Activated T-cell treated with anti-CD3 and anti-CD28 coated beads for 4 hours (primary cell): ENCODE measurements around the gene GPRASP1.
"Not testable (repeated sequence)": the region's sequence is repeated elsewhere in the genome, so short reads cannot be mapped to it uniquely, and the experiment has no call there.

Source experiments
- DNase-seq: peaks from one replicate; pipeline ENCODE4 v3.0.0-alpha.2; 2020

GPRASP1 gene, protein sequence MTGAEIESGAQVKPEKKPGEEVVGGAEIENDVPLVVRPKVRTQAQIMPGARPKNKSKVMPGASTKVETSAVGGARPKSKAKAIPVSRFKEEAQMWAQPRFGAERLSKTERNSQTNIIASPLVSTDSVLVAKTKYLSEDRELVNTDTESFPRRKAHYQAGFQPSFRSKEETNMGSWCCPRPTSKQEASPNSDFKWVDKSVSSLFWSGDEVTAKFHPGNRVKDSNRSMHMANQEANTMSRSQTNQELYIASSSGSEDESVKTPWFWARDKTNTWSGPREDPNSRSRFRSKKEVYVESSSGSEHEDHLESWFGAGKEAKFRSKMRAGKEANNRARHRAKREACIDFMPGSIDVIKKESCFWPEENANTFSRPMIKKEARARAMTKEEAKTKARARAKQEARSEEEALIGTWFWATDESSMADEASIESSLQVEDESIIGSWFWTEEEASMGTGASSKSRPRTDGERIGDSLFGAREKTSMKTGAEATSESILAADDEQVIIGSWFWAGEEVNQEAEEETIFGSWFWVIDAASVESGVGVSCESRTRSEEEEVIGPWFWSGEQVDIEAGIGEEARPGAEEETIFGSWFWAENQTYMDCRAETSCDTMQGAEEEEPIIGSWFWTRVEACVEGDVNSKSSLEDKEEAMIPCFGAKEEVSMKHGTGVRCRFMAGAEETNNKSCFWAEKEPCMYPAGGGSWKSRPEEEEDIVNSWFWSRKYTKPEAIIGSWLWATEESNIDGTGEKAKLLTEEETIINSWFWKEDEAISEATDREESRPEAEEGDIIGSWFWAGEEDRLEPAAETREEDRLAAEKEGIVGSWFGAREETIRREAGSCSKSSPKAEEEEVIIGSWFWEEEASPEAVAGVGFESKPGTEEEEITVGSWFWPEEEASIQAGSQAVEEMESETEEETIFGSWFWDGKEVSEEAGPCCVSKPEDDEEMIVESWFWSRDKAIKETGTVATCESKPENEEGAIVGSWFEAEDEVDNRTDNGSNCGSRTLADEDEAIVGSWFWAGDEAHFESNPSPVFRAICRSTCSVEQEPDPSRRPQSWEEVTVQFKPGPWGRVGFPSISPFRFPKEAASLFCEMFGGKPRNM (N-terminal part only)

GRCh38 chrX:102651242-102652011, at the start of gene GPRASP1:
GPRASP1 (plus strand) TSS chrX:102651483; CDS start chrX:102653914, 2,431 bp downstream.
- peak; percentile 40 for DNase-seq

DNA sequence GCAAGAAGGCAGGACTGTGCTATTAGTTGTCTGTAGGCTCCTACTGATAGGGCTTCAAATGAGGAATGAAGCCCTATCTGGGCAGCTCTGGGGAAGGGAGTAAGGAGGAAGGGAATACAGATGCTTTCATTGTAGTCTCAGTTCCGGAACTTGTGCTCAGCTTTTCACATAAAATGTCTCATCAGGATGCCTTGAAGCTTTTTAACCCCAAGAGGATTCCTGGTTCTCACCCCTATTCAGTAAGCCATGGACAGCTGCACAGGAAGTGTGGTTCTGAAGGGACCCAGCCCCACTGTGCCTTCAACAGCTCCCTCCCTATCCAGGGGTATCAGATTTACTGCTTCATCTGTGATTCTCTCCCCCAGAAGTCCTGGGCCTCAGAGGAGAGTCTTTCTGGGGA, 47.0 kb upstream of the GPRASP1 start:
- DNase-seq, result no peak

DNA sequence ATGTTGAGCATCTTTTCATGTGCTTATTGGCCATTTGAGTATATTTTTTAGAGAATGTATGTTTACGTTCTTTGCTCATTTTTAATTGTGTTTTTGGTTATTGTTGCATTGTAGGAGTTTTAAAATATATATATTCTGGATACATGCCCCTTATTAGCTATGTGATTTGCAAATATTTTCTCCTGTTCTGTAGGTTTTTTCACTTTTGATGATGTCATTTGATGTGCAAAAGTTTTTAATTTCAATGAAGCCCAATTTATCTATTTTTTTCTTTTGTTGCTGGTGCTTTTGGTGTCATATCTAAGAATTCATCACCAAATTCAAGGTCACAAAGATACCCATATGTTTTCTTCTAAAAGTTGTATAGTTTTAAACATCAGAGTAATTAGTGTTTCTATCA, 45.2 kb upstream of the GPRASP1 start:
- DNase-seq, result no peak

GRCh38 chrX:102610905-102611304, 40.4 kb upstream of the GPRASP1 start:
- no peak for DNase-seq

DNA sequence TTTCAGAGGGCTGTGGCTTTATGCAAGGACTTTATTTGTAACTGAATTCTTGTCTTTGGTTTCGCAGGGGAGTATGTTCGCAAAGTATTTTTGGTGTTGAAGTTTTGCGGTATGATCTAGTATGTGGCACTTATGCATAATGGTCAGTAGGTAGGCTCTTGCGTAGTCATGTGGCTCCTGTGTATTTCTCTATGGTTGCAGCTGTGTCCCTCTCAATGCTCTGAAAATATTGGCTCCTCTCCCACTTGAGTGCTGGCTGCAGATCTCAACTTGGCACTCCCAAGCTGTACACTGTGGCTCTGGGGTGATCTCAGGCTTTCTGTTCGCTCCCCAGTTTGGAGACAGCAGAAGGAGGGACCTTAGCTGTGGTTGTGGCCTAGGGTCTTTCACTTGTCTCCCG, 27.2 kb upstream of the GPRASP1 start:
- DNase-seq, result no peak

- DNase-seq, result no peak
Measured at GRCh38 chrX:102627640-102628039, 23.6 kb upstream of the GPRASP1 start.

- DNase-seq, result no peak
Measured at GRCh38 chrX:102637561-102637960, 13.7 kb upstream of the GPRASP1 start.

GRCh38 chrX:102650903-102651241, 411 bp upstream of the GPRASP1 start:
- DNase-seq, result no peak

DNA sequence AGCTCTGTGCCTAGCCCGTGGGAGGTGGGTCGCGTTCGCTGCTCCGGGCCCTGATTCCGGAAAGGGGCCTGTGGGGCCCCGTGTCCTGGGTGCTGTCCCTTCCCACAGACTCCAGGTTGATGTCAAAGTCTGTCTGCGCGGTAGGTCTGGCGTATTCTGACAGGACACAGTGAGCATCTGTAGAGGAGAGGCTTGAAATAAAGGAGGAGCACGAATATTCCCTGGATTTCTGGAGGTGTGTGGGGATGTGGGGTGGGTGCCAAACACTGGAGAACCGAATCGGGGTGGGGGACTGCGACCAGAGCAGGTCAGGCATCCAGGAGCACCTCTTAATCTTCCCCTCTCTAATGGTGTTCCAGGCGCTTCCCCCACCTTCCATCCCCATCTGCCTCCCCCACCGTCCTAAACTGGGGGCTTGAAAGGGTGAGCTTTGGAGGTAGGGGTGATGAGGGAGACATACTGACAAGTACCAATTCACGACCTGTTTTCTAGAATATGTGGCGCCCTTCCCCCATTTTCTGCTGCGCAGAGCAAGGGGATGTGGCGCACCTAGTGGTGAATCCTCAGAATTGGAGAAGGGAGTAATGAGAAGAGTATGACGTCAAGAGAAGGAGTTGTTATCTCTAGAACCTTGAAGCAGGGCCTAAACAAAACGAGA, 877 bp downstream of the GPRASP1 start:
- DNase-seq, result peak; percentile 40

GRCh38 chrX:102654696-102655095, 3.4 kb downstream of the GPRASP1 start:
- DNase-seq, result no peak

- DNase-seq, result no peak
Measured at GRCh38 chrX:102658556-102658955, 7.3 kb downstream of the GPRASP1 start.

- peak; percentile 79 for DNase-seq
Measured at GRCh38 chrX:102659790-102660757, 8.8 kb downstream of the GPRASP1 start.

DNA sequence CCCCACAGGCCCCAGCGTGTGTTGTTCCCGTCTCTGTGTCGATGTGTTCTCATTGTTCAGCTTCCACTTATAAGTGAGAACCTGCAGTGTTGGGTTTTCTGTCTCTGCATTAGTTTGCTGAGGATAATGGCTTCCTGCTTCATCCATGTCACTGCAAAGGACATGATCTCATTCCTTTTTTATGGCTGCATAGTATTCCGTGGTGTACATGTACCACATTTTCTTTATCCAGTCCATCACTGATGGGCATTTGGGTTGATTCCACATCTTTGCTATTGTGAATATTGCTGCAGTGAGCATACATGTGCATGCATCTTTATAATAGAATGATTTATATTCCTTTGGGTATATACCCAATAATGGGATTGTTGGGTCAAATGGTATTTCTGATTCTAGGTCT, 12.5 kb downstream of the GPRASP1 start:
- DNase-seq, result not testable (repeated sequence)

GRCh38 chrX:102667034-102667433, 15.8 kb downstream of the GPRASP1 start:
- DNase-seq, result not testable (repeated sequence)

GRCh38 chrX:102669526-102669925, 18.2 kb downstream of the GPRASP1 start:
- DNase-seq, result no peak

DNA sequence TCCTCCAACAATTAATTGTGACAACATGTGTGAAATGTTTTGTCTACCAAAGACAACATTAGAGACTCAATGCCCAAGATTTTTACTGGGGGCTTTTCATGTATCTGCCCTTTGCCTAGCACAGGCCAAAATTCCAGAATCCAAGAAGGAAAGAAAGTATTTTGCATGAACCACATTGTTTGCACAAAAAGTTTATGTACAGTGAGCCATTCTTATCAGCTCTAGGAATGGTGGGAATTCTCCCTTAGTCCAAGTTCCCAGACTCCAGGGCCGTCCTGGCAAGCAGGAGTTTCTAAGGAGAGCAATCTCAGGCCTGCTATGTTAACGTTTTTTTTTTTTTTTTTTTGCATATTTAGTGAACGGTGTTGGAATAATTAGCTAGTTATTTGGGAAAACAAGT, 21.6 kb downstream of the GPRASP1 start:
- no peak for DNase-seq

DNA sequence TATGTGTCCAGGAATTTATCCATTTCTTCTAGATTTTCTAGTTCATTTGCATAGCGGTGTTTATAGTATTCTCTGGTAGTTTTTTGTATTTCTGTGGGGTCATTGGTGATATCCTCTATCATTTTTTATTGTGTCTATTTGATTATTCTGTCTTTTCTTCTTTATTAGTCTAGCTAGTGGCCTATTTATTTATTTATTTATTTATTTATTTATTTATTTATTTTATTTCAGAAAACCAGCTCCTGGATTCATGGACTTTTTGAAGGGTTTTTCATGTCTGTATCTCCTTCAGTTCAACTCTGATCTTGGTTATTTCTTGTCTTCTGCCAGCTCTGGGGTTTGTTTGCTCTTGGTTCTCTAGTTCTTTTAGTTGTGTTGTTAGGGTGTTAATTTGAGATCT, 26.2 kb downstream of the GPRASP1 start:
- DNase-seq, result not testable (repeated sequence)

DNA sequence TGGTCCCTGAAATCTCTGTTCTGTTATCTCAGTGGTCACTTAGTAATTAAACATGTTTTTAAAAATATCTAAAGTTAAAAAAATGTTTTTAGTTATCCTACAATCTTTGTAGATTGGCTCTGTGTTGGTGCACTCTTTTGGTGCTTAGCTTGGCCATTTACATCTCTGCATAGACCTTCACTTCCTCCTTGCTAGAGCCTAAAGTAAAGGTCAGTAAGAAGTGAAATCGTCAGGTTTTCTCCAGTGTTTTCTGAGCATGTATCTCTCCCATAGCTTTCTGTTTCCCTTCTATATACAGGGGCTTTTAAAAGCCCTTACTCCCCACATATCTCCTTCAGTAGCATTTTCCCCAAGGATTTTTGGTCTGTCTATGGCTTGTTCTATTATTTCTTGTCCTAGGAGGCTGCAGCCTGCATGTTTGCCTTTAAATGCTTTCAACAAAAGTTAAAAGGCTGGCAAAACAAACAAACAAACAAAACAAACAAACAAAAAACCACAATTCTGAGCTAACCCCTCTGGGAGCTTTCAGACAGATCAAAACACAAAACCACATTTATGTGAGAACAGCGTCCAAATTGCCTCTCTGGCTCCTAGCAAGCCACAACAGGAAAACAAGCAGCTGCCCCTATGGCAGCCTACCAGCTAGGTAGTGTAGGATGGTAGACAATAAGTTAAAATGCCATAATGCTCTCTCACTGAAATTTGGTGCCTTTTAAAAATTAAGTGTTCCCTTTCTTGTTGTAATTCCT, 33.7 kb downstream of the GPRASP1 start:
- DNase-seq, result no peak

DNA sequence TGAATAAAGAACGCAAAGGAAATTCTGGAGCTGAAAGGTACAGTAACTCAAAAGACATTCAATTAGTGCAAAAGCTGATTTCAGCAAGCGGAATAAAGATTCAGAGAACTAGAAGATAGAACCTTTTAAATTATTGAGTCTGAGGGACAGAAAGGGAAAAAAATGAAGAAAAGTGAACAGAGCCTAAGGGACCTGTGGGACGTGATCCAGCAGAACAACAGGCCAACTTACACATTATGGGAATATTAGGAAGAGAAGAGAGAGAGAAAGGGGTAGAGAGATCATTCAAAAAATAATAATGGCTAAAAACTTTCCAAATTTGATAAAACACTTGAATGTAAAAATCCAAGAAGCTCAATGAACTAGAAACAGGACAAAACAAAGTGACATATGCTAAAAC, 43.5 kb downstream of the GPRASP1 start:
- DNase-seq, result no peak

DNA sequence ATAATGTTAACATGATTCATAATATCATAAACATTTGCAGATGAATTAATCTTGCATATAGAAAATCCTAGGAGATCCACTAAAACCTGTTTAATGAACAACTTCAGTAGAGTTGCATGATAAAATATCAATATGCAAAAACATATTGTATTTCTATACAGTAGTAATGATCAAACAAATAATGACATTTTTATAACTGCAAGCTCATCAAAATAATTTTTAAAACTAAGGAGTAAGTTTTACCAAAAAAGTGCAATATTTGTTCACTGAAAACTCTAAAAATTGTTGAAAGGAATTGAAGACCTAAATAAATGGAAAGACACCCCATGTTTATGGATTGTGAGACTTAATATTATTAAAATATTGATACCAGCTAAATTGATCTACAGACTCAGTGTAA, 45.0 kb downstream of the GPRASP1 start:
- no peak for DNase-seq
